Esophagus squamous epithelium (tissue), 5 donors: ENCODE results near the gene PSTPIP2. TPM values are rescaled to one million over a fixed set of nuclear protein-coding genes. Genes with fewer than 3 reads are reported as not detected.

Experiments used
- DNase-seq: peaks from one replicate; lab custom pipeline; 2025; lab: John Stamatoyannopoulos, UW
- H3K27ac ChIP-seq, 4 donors: fragments of 200-600 bp; sonication (generic); one replicate each; pipeline ENCODE4 v1.5.1; 2016 to 2019; ENCODE audit warnings: mild to moderate bottlenecking in 1 of 4
- H3K27me3 ChIP-seq, 4 donors: fragments of 200-600 bp; sonication (generic); 1 replicate in 3 of 4; 2 replicates in 1 of 4; pipeline versions ENCODE4 v1.5.1 to v1.6.0; 2017 to 2021; ENCODE audit warnings: antibody characterized with exemption in 1 of 4
- H3K36me3 ChIP-seq, 3 donors: fragments of 200-600 bp; sonication (generic); one replicate each; pipeline ENCODE4 v1.5.1; 2016 to 2019
- H3K4me1 ChIP-seq, 3 donors: fragments of 200-600 bp; sonication (generic); one replicate each; pipeline ENCODE4 v1.5.1; 2017 to 2019
- H3K4me3 ChIP-seq, 4 donors: fragments of 200-600 bp; sonication (generic); 1 replicate in 3 of 4; 2 replicates in 1 of 4; pipeline ENCODE4 v1.5.1; 2016 to 2019; ENCODE audit warnings: mild to moderate bottlenecking in 2 of 4, moderate library complexity in 1 of 4
- H3K9me3 ChIP-seq, 3 donors: fragments of 200-600 bp; sonication (generic); one replicate each; pipeline ENCODE4 v1.5.1; 2016 to 2019
- POLR2A ChIP-seq, 4 donors: fragments of 450-650 bp; IDR thresholded peaks; one replicate each; pipeline ENCODE4 v1.6.1; 2017; ENCODE audit warnings: antibody characterized with exemption in 4 of 4, mild to moderate bottlenecking in 4 of 4, moderate library complexity in 3 of 4
- WGBS, 2 donors: methylation state at CpG; one replicate each; pipeline ENCODE4 v1.1.5; 2018; 5-methylcytosine and 5-hydroxymethylcytosine counted together
- intact Hi-C: fragments of 100-400 bp; cut with DNase I; formaldehyde crosslinking; loops from one replicate; pipeline ENCODE4 v1.15.0; 2022
- total RNA-seq, 4 donors: library from RNA; depleted of rRNA; stranded (reverse); fragments of >200 nt; gene quantifications; one replicate each; pipeline ENCODE4 v1.1.0, GENCODE V29; 2016
- TF ChIP-seq, protein P1 (sequence below), 6 experiments: fragments of 450-650 bp in 4 of 6; fragments of 200-600 bp in 2 of 6; sonication (generic) in 2 of 6; IDR thresholded peaks; one replicate each; pipeline ENCODE4 v1.5.1; 2016 to 2019; ENCODE audit warnings: antibody characterized with exemption in 6 of 6, mild to moderate bottlenecking in 4 of 6, moderate library complexity in 4 of 6
- donor health status: DM: yes; HTN: yes; CAD: no.

PSTPIP2 gene
- total RNA-seq, 4 donors from 2014 or later, result 5.6 to 18.7 (median 11.1) TPM

DNA sequence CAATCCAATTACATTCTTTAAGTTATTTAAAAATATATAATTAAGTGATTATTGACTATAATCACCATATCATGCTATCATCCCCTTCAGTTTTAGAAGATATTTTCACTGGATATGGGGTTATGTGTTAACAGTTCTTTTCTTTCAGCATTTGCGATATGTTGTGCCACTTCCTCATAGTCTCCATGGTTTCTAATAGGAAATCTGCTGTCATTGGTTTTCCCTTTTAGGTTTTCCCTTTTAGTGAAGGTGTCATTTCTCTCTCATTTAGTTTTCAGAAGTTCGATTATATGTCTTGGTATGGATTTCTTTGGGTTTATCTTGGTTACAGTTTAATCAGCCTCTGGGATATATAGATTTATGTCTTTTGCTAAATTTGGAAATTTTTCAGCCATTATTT is 70.2 kb downstream of the PSTPIP2 start:
- no peak for DNase-seq
- H3K36me3 ChIP-seq, result peaks cover 0 to 10% (median 0%) of the 10 kb centered on the region in 3 donors
- peaks cover 0 to 4% (median 0%) of the 10 kb centered on the region in 3 donors for H3K9me3 ChIP-seq
- WGBS, 2 donors, result 88 to 93% methylated on average over 2 of the region's 2 CpGs
- H3K27me3 ChIP-seq, result no peaks in the 10 kb centered on the region
- no peaks in the 10 kb centered on the region for H3K4me1 ChIP-seq
- intact Hi-C loops, result loop anchor here (5.0 kb wide), 1 partner anchor 230 kb away; no protein-coding TSS in a partner anchor
- TF ChIP-seq POLR2A (IDR thresholded peaks at IDR 0.05), result no peak
- TF ChIP-seq, protein P1, sequence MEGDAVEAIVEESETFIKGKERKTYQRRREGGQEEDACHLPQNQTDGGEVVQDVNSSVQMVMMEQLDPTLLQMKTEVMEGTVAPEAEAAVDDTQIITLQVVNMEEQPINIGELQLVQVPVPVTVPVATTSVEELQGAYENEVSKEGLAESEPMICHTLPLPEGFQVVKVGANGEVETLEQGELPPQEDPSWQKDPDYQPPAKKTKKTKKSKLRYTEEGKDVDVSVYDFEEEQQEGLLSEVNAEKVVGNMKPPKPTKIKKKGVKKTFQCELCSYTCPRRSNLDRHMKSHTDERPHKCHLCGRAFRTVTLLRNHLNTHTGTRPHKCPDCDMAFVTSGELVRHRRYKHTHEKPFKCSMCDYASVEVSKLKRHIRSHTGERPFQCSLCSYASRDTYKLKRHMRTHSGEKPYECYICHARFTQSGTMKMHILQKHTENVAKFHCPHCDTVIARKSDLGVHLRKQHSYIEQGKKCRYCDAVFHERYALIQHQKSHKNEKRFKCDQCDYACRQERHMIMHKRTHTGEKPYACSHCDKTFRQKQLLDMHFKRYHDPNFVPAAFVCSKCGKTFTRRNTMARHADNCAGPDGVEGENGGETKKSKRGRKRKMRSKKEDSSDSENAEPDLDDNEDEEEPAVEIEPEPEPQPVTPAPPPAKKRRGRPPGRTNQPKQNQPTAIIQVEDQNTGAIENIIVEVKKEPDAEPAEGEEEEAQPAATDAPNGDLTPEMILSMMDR (IDR thresholded peaks at IDR 0.05), result no peak
- no peak overlapping the region for H3K4me3 ChIP-seq
- H3K27ac ChIP-seq, result no peak overlapping the region

DNA sequence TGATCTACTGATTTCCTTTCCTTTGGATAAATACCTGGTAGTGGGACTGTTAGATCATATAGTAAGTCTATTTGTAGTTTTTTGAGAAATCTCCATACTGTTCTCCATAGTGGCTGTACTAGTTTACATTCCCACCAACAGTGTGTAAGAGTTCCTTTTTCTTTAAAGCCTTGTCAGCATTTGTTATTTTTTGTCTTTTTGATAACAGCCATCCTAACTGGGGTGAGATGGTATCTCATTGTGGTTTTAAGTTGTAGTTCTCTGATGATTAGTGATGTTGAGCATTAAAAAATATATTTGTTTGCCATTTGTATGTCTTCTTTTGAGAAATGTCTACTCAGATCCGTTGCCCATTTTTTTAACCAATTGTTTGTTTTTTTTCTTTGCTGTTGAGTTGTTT is 71.0 kb downstream of the PSTPIP2 start:
- peaks cover 0 to 16% (median 0%) of the 10 kb centered on the region in 3 donors for H3K36me3 ChIP-seq
- H3K27me3 ChIP-seq, result no peaks in the 10 kb centered on the region
- H3K9me3 ChIP-seq, result peaks cover 0 to 4% (median 0%) of the 10 kb centered on the region in 3 donors
- H3K4me3 ChIP-seq, result no peak overlapping the region
- no peak overlapping the region for H3K27ac ChIP-seq
- H3K4me1 ChIP-seq, result no peaks in the 10 kb centered on the region
- TF ChIP-seq, protein P1 (IDR thresholded peaks at IDR 0.05), result no peak
- no peak for TF ChIP-seq POLR2A (IDR thresholded peaks at IDR 0.05)
- DNase-seq, result no peak
- intact Hi-C loops, result loop anchor here (5.0 kb wide), 1 partner anchor 229 kb away; no protein-coding TSS in a partner anchor
- 64 to 72% methylated on average over 1 of the region's 1 CpG for WGBS, 2 donors

DNA sequence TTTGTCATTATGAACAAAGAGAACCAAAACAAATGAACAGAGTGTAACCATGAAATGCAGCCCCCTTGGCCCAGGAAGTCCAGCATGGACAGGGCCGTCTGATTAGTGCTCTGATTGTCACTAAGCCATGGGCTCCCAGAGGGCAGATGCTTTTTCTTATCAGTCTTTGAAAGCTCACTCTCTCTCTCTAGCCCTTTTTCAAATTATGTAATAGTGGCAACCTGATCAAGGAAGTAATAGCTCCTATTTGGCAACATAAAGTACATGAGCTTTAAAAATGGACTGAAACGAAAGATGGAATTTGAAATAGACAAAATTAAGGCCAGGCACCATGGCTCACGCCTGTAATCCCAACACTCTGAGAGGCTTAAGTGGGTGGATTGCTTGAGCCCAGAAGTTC is 72.5 kb downstream of the PSTPIP2 start:
- intact Hi-C loops, result no loop called here
- 84 to 86% methylated on average over 3 of the region's 3 CpGs for WGBS, 2 donors
- peaks cover 0 to 28% (median 0%) of the 10 kb centered on the region in 3 donors for H3K36me3 ChIP-seq
- H3K27ac ChIP-seq, result no peak overlapping the region
- peaks cover 0 to 4% (median 0%) of the 10 kb centered on the region in 3 donors for H3K9me3 ChIP-seq
- no peaks in the 10 kb centered on the region for H3K4me1 ChIP-seq
- TF ChIP-seq POLR2A (IDR thresholded peaks at IDR 0.05), result no peak
- TF ChIP-seq, protein P1 (IDR thresholded peaks at IDR 0.05), result no peak
- H3K4me3 ChIP-seq, result no peak overlapping the region
- no peak for DNase-seq
- H3K27me3 ChIP-seq, result no peaks in the 10 kb centered on the region

DNA sequence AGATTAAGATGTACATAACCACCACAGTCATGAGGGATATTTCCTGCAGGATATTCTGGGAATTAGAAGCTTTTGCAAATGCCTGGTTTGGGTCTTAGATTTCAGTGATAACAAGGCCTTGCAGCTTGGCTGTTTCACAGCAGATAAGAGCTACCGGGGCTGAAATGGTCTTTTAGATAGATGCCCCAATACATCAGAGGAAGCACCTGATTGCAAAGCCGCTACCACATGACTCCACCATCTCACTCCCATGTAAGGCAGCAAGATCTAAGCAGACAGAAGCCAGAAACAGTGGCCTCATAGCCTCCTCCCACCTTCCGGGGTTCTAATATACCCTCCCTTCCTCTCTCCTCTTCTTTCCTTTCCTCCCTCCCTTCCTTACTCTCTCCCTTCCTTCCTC is 73.8 kb downstream of the PSTPIP2 start:
- peaks cover 0 to 28% (median 0%) of the 10 kb centered on the region in 3 donors for H3K36me3 ChIP-seq
- 58 to 68% methylated on average over 3 of the region's 3 CpGs for WGBS, 2 donors
- H3K27me3 ChIP-seq, result no peaks in the 10 kb centered on the region
- no peaks in the 10 kb centered on the region for H3K4me1 ChIP-seq
- peaks cover 0 to 4% (median 0%) of the 10 kb centered on the region in 3 donors for H3K9me3 ChIP-seq
- no peak overlapping the region for H3K27ac ChIP-seq
- no peak overlapping the region for H3K4me3 ChIP-seq
- TF ChIP-seq, protein P1 (IDR thresholded peaks at IDR 0.05), result no peak
- no peak for TF ChIP-seq POLR2A (IDR thresholded peaks at IDR 0.05)
- DNase-seq, result no peak
- intact Hi-C loops, result no loop called here

DNA sequence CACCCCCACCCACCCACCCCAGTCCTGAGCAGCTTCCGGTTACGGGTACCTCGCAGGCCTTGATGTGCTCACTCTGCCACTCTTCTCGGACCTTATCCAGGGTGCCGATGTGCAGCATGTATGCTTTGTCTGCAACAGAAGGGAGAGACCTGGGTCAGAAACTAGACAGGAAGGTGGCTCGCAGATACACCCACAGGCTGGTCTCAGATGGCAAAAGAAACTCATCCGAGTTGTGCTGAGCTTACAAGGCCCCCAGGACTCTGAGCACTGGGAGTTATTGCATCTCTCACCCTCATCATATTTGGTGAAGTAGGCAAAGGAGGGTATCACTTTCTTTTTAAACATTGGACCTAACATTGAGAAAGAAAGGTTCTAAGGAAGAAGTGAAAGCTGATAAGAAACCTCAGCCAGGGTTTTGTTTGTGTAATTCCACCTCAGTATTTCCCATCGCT is 74.3 kb downstream of the PSTPIP2 start:
- H3K36me3 ChIP-seq, result peaks cover 0 to 22% (median 0%) of the 10 kb centered on the region in 3 donors
- 76 to 81% methylated on average over 4 to 5 of the region's 8 CpGs for WGBS, 2 donors
- intact Hi-C loops, result no loop called here
- no peaks in the 10 kb centered on the region for H3K27me3 ChIP-seq
- H3K4me3 ChIP-seq, result no peak overlapping the region
- DNase-seq, result no peak
- H3K4me1 ChIP-seq, result no peaks in the 10 kb centered on the region
- H3K9me3 ChIP-seq, result peaks cover 0 to 4% (median 0%) of the 10 kb centered on the region in 3 donors
- no peak overlapping the region for H3K27ac ChIP-seq
- TF ChIP-seq, protein P1 (IDR thresholded peaks at IDR 0.05), result no peak
- no peak for TF ChIP-seq POLR2A (IDR thresholded peaks at IDR 0.05)
